Measurements from ENCODE around the gene SPPL3. TPM values are rescaled to one million over a fixed set of nuclear protein-coding genes. Genes with fewer than 3 reads are reported as not detected.

SPPL3 gene
- total and polyA plus RNA-seq, 2 experiments from 2014 or later, result 10.9 to 27.8 TPM

DNA sequence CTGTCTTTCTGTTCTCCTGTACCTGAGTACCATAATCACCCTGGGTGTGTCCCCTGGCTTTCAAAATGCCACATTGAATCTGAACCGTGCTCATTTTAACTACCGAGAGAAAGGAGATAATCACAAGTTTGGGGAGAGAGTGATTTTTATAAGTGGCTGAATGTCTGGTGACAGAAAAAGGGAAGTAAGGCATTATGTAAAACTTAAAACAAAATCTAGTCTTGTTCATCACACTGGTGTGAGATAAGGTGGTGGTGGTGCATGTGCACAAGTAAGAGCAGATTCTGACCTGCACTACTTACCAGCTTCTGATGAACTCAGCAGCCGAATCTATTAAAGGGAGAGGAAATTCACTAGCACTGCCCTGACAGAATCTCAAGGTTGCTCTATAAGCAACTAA, 56.3 kb downstream of the SPPL3 start:
- peaks cover 2% of the 10 kb centered on the region for H3K27me3 Mint-ChIP-seq (ENCODE audit: insufficient read depth, low read depth, poor library complexity)
- H3K79me2 ChIP-seq (replicated peaks; ENCODE audit: insufficient read depth), result peaks cover 49% of the 10 kb centered on the region
- TF ChIP-seq EZH2 (IDR thresholded peaks at IDR 0.05; ENCODE audit: low read depth, unreplicated experiment) (no peak), ZNF331 (CRISPR knock-in tag; IDR thresholded peaks at IDR 0.05; ENCODE audit: low read depth) (no peak), JUNB (IDR thresholded peaks at IDR 0.05; ENCODE audit: unreplicated experiment) (no peak), CREB1 (CRISPR knock-in tag; IDR thresholded peaks at IDR 0.05; ENCODE audit: low read depth) (no peak), NANOG (IDR thresholded peaks at IDR 0.05; ENCODE audit: borderline replicate concordance) (no peak), EZH2phosphoT487 (IDR thresholded peaks at IDR 0.05; ENCODE audit: unreplicated experiment) (no peak), POLR2AphosphoS5 (IDR thresholded peaks at IDR 0.05; ENCODE audit: low read depth) (no peak)
- TF ChIP-seq, protein P1, sequence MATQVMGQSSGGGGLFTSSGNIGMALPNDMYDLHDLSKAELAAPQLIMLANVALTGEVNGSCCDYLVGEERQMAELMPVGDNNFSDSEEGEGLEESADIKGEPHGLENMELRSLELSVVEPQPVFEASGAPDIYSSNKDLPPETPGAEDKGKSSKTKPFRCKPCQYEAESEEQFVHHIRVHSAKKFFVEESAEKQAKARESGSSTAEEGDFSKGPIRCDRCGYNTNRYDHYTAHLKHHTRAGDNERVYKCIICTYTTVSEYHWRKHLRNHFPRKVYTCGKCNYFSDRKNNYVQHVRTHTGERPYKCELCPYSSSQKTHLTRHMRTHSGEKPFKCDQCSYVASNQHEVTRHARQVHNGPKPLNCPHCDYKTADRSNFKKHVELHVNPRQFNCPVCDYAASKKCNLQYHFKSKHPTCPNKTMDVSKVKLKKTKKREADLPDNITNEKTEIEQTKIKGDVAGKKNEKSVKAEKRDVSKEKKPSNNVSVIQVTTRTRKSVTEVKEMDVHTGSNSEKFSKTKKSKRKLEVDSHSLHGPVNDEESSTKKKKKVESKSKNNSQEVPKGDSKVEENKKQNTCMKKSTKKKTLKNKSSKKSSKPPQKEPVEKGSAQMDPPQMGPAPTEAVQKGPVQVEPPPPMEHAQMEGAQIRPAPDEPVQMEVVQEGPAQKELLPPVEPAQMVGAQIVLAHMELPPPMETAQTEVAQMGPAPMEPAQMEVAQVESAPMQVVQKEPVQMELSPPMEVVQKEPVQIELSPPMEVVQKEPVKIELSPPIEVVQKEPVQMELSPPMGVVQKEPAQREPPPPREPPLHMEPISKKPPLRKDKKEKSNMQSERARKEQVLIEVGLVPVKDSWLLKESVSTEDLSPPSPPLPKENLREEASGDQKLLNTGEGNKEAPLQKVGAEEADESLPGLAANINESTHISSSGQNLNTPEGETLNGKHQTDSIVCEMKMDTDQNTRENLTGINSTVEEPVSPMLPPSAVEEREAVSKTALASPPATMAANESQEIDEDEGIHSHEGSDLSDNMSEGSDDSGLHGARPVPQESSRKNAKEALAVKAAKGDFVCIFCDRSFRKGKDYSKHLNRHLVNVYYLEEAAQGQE (IDR thresholded peaks at IDR 0.05; ENCODE audit: unreplicated experiment), result no peak
- TF ChIP-seq, protein P2, sequence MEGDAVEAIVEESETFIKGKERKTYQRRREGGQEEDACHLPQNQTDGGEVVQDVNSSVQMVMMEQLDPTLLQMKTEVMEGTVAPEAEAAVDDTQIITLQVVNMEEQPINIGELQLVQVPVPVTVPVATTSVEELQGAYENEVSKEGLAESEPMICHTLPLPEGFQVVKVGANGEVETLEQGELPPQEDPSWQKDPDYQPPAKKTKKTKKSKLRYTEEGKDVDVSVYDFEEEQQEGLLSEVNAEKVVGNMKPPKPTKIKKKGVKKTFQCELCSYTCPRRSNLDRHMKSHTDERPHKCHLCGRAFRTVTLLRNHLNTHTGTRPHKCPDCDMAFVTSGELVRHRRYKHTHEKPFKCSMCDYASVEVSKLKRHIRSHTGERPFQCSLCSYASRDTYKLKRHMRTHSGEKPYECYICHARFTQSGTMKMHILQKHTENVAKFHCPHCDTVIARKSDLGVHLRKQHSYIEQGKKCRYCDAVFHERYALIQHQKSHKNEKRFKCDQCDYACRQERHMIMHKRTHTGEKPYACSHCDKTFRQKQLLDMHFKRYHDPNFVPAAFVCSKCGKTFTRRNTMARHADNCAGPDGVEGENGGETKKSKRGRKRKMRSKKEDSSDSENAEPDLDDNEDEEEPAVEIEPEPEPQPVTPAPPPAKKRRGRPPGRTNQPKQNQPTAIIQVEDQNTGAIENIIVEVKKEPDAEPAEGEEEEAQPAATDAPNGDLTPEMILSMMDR (conservative IDR thresholded peaks at IDR 0.05; ENCODE audit: low read depth in 2 of 2), result no peak
- TF ChIP-seq, protein P3, sequence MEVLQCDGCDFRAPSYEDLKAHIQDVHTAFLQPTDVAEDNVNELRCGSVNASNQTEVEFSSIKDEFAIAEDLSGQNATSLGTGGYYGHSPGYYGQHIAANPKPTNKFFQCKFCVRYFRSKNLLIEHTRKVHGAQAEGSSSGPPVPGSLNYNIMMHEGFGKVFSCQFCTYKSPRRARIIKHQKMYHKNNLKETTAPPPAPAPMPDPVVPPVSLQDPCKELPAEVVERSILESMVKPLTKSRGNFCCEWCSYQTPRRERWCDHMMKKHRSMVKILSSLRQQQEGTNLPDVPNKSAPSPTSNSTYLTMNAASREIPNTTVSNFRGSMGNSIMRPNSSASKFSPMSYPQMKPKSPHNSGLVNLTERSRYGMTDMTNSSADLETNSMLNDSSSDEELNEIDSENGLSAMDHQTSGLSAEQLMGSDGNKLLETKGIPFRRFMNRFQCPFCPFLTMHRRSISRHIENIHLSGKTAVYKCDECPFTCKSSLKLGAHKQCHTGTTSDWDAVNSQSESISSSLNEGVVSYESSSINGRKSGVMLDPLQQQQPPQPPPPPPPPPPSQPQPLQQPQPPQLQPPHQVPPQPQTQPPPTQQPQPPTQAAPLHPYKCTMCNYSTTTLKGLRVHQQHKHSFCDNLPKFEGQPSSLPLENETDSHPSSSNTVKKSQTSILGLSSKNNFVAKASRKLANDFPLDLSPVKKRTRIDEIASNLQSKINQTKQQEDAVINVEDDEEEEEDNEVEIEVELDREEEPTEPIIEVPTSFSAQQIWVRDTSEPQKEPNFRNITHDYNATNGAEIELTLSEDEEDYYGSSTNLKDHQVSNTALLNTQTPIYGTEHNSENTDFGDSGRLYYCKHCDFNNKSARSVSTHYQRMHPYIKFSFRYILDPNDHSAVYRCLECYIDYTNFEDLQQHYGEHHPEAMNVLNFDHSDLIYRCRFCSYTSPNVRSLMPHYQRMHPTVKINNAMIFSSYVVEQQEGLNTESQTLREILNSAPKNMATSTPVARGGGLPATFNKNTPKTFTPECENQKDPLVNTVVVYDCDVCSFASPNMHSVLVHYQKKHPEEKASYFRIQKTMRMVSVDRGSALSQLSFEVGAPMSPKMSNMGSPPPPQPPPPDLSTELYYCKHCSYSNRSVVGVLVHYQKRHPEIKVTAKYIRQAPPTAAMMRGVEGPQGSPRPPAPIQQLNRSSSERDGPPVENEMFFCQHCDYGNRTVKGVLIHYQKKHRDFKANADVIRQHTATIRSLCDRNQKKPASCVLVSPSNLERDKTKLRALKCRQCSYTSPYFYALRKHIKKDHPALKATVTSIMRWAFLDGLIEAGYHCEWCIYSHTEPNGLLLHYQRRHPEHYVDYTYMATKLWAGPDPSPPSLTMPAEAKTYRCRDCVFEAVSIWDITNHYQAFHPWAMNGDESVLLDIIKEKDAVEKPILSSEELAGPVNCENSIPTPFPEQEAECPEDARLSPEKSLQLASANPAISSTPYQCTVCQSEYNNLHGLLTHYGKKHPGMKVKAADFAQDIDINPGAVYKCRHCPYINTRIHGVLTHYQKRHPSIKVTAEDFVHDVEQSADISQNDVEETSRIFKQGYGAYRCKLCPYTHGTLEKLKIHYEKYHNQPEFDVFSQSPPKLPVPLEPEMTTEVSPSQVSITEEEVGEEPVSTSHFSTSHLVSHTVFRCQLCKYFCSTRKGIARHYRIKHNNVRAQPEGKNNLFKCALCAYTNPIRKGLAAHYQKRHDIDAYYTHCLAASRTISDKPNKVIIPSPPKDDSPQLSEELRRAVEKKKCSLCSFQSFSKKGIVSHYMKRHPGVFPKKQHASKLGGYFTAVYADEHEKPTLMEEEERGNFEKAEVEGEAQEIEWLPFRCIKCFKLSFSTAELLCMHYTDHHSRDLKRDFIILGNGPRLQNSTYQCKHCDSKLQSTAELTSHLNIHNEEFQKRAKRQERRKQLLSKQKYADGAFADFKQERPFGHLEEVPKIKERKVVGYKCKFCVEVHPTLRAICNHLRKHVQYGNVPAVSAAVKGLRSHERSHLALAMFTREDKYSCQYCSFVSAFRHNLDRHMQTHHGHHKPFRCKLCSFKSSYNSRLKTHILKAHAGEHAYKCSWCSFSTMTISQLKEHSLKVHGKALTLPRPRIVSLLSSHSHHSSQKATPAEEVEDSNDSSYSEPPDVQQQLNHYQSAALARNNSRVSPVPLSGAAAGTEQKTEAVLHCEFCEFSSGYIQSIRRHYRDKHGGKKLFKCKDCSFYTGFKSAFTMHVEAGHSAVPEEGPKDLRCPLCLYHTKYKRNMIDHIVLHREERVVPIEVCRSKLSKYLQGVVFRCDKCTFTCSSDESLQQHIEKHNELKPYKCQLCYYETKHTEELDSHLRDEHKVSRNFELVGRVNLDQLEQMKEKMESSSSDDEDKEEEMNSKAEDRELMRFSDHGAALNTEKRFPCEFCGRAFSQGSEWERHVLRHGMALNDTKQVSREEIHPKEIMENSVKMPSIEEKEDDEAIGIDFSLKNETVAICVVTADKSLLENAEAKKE (CRISPR knock-in tag; IDR thresholded peaks at IDR 0.05), result no peak
- no peaks in the 10 kb centered on the region for H3K4me1 ChIP-seq (ENCODE audit: insufficient read depth)
- H3K9me3 Mint-ChIP-seq, result no peaks in the 10 kb centered on the region
- no peaks in the 10 kb centered on the region for H3K27me3 ChIP-seq (ENCODE audit: insufficient read depth)
- H3K4me3 ChIP-seq, result no peak overlapping the region
- H3K36me3 Mint-ChIP-seq (ENCODE audit: low read depth), result no peaks in the 10 kb centered on the region
- H3K27ac ChIP-seq (ENCODE audit: low read depth), result no peak overlapping the region
- no peak overlapping the region; the same call in 1 of the 2 replicates for H3K27ac Mint-ChIP-seq
- peaks cover 5% of the 10 kb centered on the region; the same call in 1 of the 2 replicates for H4K20me1 ChIP-seq (replicated peaks; ENCODE audit: insufficient read depth)
- no peaks in the 10 kb centered on the region for H3F3A ChIP-seq (replicated peaks; ENCODE audit: low read depth)
- no peak overlapping the region for H2AFZ ChIP-seq
- DNase-seq (ENCODE audit: low spot score), result no peak
- no peak overlapping the region for H3K4me3 Mint-ChIP-seq
- H3K36me3 ChIP-seq (ENCODE audit: insufficient read depth), result no peaks in the 10 kb centered on the region
- H3K4me1 Mint-ChIP-seq, result peaks cover 9% of the 10 kb centered on the region
- ATAC-seq, result no peak
- no peak overlapping the region for H3K4me2 ChIP-seq
- H3K9me2 ChIP-seq (ENCODE audit: insufficient read depth), result no peaks in the 10 kb centered on the region

Data from GM23338 (cell line).